BJ (cell line): ENCODE results near the gene SMARCD1. TPM values are rescaled to one million over a fixed set of nuclear protein-coding genes. Genes with fewer than 3 reads are reported as not detected.

Source experiments
- CTCF ChIA-PET: fragments of 350-600 bp; formaldehyde crosslinking; extraction: SDS; loops from one replicate; lab custom pipeline; 2021; ENCODE audit warnings: antibody characterized with exemption, inconsistent platforms; lab: Yijun Ruan, JAX
- POLR2A ChIA-PET: fragments of 300-600 bp; sonication (Branson Sonifier 250); formaldehyde crosslinking; extraction: SDS; loops from one replicate; lab custom pipeline; 2021; ENCODE audit warnings: antibody characterized with exemption; lab: Charles Lee
- DNase-seq: peaks from one replicate; pipeline ENCODE4 v3.0.0-alpha.2; 2011; ENCODE audit warnings: low read depth
- H3K27me3 ChIP-seq: 2 replicates; pipeline ENCODE4 v1.6.0; 2011; ENCODE audit warnings: low read length; ENCODE audit not compliant: control insufficient read depth, insufficient read depth
- H3K36me3 ChIP-seq: 2 replicates; pipeline ENCODE4 v1.5.1; 2011; ENCODE audit warnings: low read length; ENCODE audit not compliant: control insufficient read depth, insufficient read depth
- H3K4me3 ChIP-seq: 2 replicates; pipeline ENCODE4 v1.5.1; 2011; ENCODE audit warnings: low read depth, mild to moderate bottlenecking, control low read depth, low read length
- CTCF ChIP-seq: IDR thresholded peaks from 2 replicates; pipeline ENCODE4 v1.5.1; 2011; ENCODE audit warnings: low read depth, mild to moderate bottlenecking, control low read depth, inconsistent platforms, low read length, moderate library complexity; ENCODE audit not compliant: insufficient read depth
- polyA plus RNA-seq: library from polyadenylated mRNA; depleted of rRNA; stranded (reverse); fragments of >200 nt; gene quantifications from 2 replicates; pipeline ENCODE4 v1.2.3, GENCODE V29; 2011

SMARCD1 gene
- polyA plus RNA-seq, 1 experiment, result 56.0 TPM

GRCh38 chr12:50065726-50066310 is 19.3 kb upstream of the SMARCD1 start:
- CTCF ChIA-PET, result interaction anchor here (0.6 to 19.9 kb wide), 10 partner anchors 7 to 324 kb away, joined by 3 to 578 read pairs (median 15); partner anchors contain the start of genes AQP5, AQP6, ASIC1 and TMBIM6
- no peak for TF ChIP-seq CTCF
- Histone ChIP-seq H3K36me3 (no peaks in the 10 kb centered on the region), H3K4me3 (no peak overlapping the region), H3K27me3 (no peaks in the 10 kb centered on the region)
- no peak for DNase-seq
- POLR2A ChIA-PET, result no interaction called here

DNA sequence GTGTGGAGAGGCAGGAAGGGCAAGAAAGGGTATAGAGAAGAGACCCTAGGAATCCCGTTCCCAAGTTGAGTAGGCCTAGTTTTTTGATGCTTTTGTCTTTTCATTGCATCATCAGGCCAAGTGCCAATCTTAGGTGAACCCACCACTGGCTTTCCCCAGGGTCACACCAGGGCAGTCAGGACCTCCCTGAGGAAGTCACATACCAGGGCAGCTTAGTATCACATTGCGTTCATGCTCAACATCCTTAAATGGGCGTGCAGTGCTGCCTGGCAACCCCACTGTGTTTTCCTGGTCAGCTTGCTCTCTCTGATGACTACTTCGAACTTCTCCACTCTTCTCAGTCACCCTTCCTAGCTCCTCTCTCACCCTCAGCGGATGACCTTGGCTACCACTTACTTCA is 18.7 kb upstream of the SMARCD1 start:
- CTCF ChIA-PET, result interaction anchor here (0.6 to 19.9 kb wide), 12 partner anchors 8 to 325 kb away, joined by 3 to 578 read pairs (median 7); partner anchors contain the start of genes AQP5, AQP6, ASIC1 and SMARCD1
- H3K27me3 ChIP-seq, result no peaks in the 10 kb centered on the region
- no peaks in the 10 kb centered on the region for H3K36me3 ChIP-seq
- TF ChIP-seq CTCF, result no peak
- no peak overlapping the region for H3K4me3 ChIP-seq
- peak; percentile 80 for DNase-seq
- POLR2A ChIA-PET, result no interaction called here

DNA sequence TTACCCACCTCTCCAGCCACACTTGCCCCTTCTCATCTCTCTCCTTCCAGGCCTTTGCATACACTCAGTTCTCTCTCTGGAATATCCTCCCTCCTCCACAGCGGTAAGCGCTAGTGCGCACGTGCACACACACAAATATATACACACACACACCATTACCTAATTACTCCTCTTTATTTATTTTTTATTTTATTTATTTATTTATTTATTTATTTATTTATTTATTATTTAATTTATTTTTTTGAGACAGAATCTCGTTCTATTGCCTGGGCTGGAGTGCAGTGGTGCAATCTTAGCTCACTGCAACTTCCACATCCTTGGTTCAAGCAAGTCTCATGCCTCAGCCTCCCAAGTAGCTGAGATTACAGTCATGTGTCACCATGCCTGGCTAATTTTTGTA is 16.1 kb upstream of the SMARCD1 start:
- H3K27me3 ChIP-seq, result no peaks in the 10 kb centered on the region
- no peak for TF ChIP-seq CTCF
- POLR2A ChIA-PET, result no interaction called here
- H3K36me3 ChIP-seq, result no peaks in the 10 kb centered on the region
- H3K4me3 ChIP-seq, result no peak overlapping the region
- DNase-seq, result no peak
- CTCF ChIA-PET, result interaction anchor here (1.9 to 19.9 kb wide), 6 partner anchors 10 to 102 kb away, joined by 6 to 578 read pairs (median 32); partner anchors contain the start of genes AQP5, AQP6, ASIC1 and SMARCD1

- TF ChIP-seq CTCF, result no peak
- DNase-seq, result no peak
- Histone ChIP-seq H3K4me3 (no peak overlapping the region), H3K36me3 (no peaks in the 10 kb centered on the region), H3K27me3 (no peaks in the 10 kb centered on the region)
- POLR2A ChIA-PET, result no interaction called here
- CTCF ChIA-PET, result interaction anchor here (1.2 to 19.9 kb wide), 10 partner anchors 11 to 123 kb away, joined by 3 to 578 read pairs (median 21); partner anchors contain the start of genes AQP5, AQP6, ASIC1 and SMARCD1
Observed at GRCh38 chr12:50069539-50069938, 15.6 kb upstream of the SMARCD1 start.

- CTCF ChIA-PET, result interaction anchor here (0.5 to 19.9 kb wide), 35 partner anchors 8 to 1754 kb away, joined by 3 to 578 read pairs (median 4); partner anchors contain the start of genes AQP5, AQP6, CERS5 and COX14
- H3K4me3 ChIP-seq, result no peak overlapping the region
- DNase-seq, result no peak
- no peaks in the 10 kb centered on the region for H3K27me3 ChIP-seq
- no peaks in the 10 kb centered on the region for H3K36me3 ChIP-seq
- peak; percentile 97 for TF ChIP-seq CTCF
- POLR2A ChIA-PET, result no interaction called here
Observed at GRCh38 chr12:50070314-50071060, 14.7 kb upstream of the SMARCD1 start.
